Activated naive CD8-positive, alpha-beta T cell treated with anti-CD3 and anti-CD28 coated beads, Interleukin-2, amount 10 ng/mL, durations not matched to agents 7 days and 5 days (primary cell): ENCODE measurements around the gene DENND2A. TPM values are rescaled to one million over a fixed set of nuclear protein-coding genes. Genes with fewer than 3 reads are reported as not detected.
"Not testable (repeated sequence)": the region's sequence is repeated elsewhere in the genome, so short reads cannot be mapped to it uniquely, and the experiment has no call there.

Source experiments
- ATAC-seq: fragments of 150-1000 bp; cut with Tn5 transposase; one replicate; pipeline ENCODE4 v1.10.0; 2021; ENCODE audit warnings: low read depth, moderate library complexity
- POLR2A ChIA-PET: fragments of 350-600 bp; sonication (Branson Sonifier 250); formaldehyde crosslinking; loops from one replicate; lab custom pipeline; 2021; ENCODE audit warnings: antibody characterized with exemption; lab: Charles Lee
- DNase-seq: peaks from one replicate; pipeline ENCODE4 v3.0.0; 2021
- H3K27ac Mint-ChIP-seq: one replicate; pipeline ENCODE4 v1.8.0; 2022; ENCODE audit warnings: mild to moderate bottlenecking, mixed read lengths
- H3K27me3 Mint-ChIP-seq: one replicate; pipeline ENCODE4 v1.8.0; 2022; ENCODE audit warnings: mild to moderate bottlenecking, moderate library complexity, mixed read lengths
- H3K36me3 Mint-ChIP-seq: one replicate; pipeline ENCODE4 v1.8.0; 2021; ENCODE audit warnings: mild to moderate bottlenecking, mixed read lengths
- H3K4me1 Mint-ChIP-seq: one replicate; pipeline ENCODE4 v1.8.0; 2021; ENCODE audit warnings: mixed read lengths
- H3K4me3 Mint-ChIP-seq: one replicate; pipeline ENCODE4 v1.8.0; 2022; ENCODE audit warnings: mild to moderate bottlenecking, moderate library complexity, mixed read lengths
- H3K9me3 Mint-ChIP-seq: one replicate; pipeline ENCODE4 v1.8.0; 2021; ENCODE audit warnings: mixed read lengths
- total RNA-seq, 2 experiments: library from RNA; stranded (reverse); gene quantifications; one replicate each; pipeline ENCODE4 v1.2.3, GENCODE V29; 2021

DENND2A gene
- total RNA-seq, 2 experiments from 2014 or later = not detected

DNA sequence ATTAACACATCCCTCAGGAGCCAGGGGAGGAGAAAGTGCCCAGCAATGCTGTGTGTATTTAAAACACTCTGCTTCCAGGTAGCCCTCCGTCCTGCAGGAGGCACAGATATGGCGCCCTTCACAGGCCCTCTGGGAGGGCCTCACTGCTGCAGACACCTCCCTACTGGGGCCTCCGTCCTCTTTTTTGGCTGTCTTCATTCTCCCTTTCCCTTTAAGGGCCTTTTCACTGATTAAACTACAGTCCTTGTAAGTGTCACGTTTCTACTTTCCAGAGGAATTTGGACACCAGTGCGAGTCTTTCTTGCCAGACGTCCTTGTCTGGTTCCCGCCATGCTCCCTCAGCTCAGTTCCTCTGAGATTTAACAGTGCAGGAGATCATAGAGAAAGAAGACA lies 121.6 kb downstream of the DENND2A start:
- no peak for ATAC-seq
- H3K27me3 Mint-ChIP-seq = peaks cover 5% of the 10 kb centered on the region
- H3K36me3 Mint-ChIP-seq = no peaks in the 10 kb centered on the region
- H3K4me3 Mint-ChIP-seq = no peak overlapping the region
- H3K9me3 Mint-ChIP-seq = no peaks in the 10 kb centered on the region
- no peak overlapping the region for H3K27ac Mint-ChIP-seq
- POLR2A ChIA-PET = no interaction called here
- H3K4me1 Mint-ChIP-seq = peaks cover 6% of the 10 kb centered on the region
- DNase-seq = no peak

DNA sequence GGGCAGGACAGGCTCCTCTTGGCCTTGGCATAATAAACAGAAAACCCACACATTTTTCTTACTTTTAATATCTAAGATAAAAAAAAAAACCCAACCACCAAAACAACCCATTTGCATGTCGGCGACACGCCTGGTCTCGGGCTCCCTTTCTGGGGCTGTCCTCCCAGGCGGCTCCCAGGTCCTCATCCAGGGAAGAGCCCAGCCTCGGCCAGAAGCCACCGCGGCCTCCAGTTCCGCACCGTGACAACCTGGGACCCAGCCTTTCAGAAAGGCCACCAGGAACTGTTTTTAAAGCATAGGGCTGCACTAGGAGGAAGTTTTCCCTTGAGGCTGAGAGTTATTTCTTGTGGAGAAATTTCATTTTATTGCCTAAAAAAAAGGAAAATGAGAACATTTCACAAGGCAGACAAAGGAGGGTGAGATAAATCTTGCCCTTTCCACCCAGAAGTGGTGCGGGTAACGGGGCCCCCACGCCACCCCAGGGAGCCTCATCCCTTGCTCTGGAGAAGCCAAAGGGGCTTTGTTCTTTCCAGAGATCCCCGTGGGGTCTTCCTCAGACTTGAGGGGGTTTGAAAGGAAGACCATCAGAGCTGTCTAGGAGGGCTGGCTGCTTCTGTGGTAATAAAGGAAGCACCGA lies 122.1 kb downstream of the DENND2A start:
- no peak for ATAC-seq
- POLR2A ChIA-PET = no interaction called here
- Mint-ChIP-seq H3K4me3 (no peak overlapping the region), H3K4me1 (peaks cover 3% of the 10 kb centered on the region), H3K27ac (no peak overlapping the region), H3K27me3 (peaks cover 5% of the 10 kb centered on the region), H3K36me3 (no peaks in the 10 kb centered on the region), H3K9me3 (no peaks in the 10 kb centered on the region)
- no peak for DNase-seq

GRCh38 chr7:140517546-140518369 lies 122.9 kb downstream of the DENND2A start:
- ATAC-seq (peak; percentile 72), DNase-seq (peak; percentile 73)
- Mint-ChIP-seq H3K4me3 (no peak overlapping the region), H3K4me1 (peaks cover 3% of the 10 kb centered on the region), H3K27me3 (peaks cover 7% of the 10 kb centered on the region), H3K27ac (peak overlapping the region; percentile 45), H3K36me3 (no peaks in the 10 kb centered on the region), H3K9me3 (no peaks in the 10 kb centered on the region)
- POLR2A ChIA-PET = interaction anchor here (0.5 kb wide), 1 partner anchor 41 kb away, joined by 5 read pairs; no protein-coding TSS in a partner anchor

GRCh38 chr7:140512317-140513000 lies 128.2 kb downstream of the DENND2A start:
- H3K4me1 Mint-ChIP-seq = peaks cover 3% of the 10 kb centered on the region
- POLR2A ChIA-PET = no interaction called here
- peaks cover 1% of the 10 kb centered on the region for H3K27me3 Mint-ChIP-seq
- H3K36me3 Mint-ChIP-seq = no peaks in the 10 kb centered on the region
- DNase-seq = no peak
- no peaks in the 10 kb centered on the region for H3K9me3 Mint-ChIP-seq
- no peak overlapping the region for H3K27ac Mint-ChIP-seq
- ATAC-seq = no peak
- no peak overlapping the region for H3K4me3 Mint-ChIP-seq

DNA sequence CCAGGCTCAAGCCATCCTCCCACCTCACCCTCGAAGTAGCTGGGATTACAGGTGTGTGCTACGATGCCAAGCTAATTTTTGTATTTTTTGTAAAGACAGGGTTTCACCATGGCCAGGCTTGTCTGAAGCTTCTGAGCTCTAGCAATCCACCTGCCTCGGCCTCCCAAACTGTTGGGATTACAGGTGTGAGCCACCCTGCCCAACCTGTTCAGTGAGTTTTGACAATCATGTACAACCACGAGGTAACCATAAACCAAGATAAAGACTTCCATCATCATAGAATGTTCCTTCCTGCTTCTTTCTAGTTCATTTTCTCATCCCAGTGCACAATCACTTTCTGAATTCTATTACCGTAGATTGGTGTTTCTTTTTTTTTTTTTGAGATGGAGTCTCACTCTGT lies 130.8 kb downstream of the DENND2A start:
- DNase-seq (no peak), ATAC-seq (no peak)
- Mint-ChIP-seq H3K9me3 (no peaks in the 10 kb centered on the region), H3K4me1 (peaks cover 3% of the 10 kb centered on the region), H3K27ac (no peak overlapping the region), H3K27me3 (peaks cover 1% of the 10 kb centered on the region), H3K36me3 (no peaks in the 10 kb centered on the region), H3K4me3 (no peak overlapping the region)
- POLR2A ChIA-PET = no interaction called here

DNA sequence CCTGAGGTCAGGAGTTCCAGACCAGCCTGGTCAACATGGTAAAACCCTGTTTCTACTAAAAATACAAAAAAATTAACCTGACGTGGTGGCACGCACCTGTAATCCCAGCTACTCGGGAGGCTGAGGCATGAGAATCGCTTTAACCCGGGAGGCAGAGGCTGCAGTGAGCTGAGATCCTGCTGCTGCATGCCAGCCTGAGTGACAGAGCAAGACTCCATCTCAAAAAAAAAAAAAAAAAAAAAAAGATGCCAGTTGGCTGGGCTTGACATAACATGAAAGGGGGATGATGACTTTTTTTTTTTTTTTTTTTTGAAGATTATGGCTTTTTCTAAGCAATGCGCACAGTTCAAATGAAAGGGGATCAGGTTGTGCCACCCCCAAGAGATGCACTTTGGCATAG lies 133.1 kb downstream of the DENND2A start:
- H3K27me3 Mint-ChIP-seq, H3K4me3 Mint-ChIP-seq, H3K27ac Mint-ChIP-seq, H3K9me3 Mint-ChIP-seq, ATAC-seq, H3K36me3 Mint-ChIP-seq, DNase-seq, H3K4me1 Mint-ChIP-seq, POLR2A ChIA-PET: not testable (repeated sequence)

- POLR2A ChIA-PET = interaction anchor here (0.6 kb wide), 1 partner anchor 75 kb away, joined by 4 read pairs; no protein-coding TSS in a partner anchor
- Mint-ChIP-seq H3K36me3 (no peaks in the 10 kb centered on the region), H3K27me3 (no peaks in the 10 kb centered on the region), H3K4me3 (no peak overlapping the region), H3K27ac (no peak overlapping the region), H3K9me3 (no peaks in the 10 kb centered on the region), H3K4me1 (peaks cover 3% of the 10 kb centered on the region)
- DNase-seq (no peak), ATAC-seq (no peak)
Measured at GRCh38 chr7:140506788-140507464, 133.7 kb downstream of the DENND2A start.

- no peak overlapping the region for H3K27ac Mint-ChIP-seq
- H3K36me3 Mint-ChIP-seq = no peaks in the 10 kb centered on the region
- H3K4me3 Mint-ChIP-seq = no peak overlapping the region
- H3K4me1 Mint-ChIP-seq = no peaks in the 10 kb centered on the region
- ATAC-seq (no peak), DNase-seq (no peak)
- H3K9me3 Mint-ChIP-seq = no peaks in the 10 kb centered on the region
- no peaks in the 10 kb centered on the region for H3K27me3 Mint-ChIP-seq
- POLR2A ChIA-PET = no interaction called here
Measured at GRCh38 chr7:140501966-140502365, 138.6 kb downstream of the DENND2A start.

- H3K27me3 Mint-ChIP-seq, DNase-seq, H3K27ac Mint-ChIP-seq, POLR2A ChIA-PET, H3K4me3 Mint-ChIP-seq, ATAC-seq, H3K9me3 Mint-ChIP-seq, H3K4me1 Mint-ChIP-seq, H3K36me3 Mint-ChIP-seq: not testable (repeated sequence)
Measured at GRCh38 chr7:140497807-140498206, 142.8 kb downstream of the DENND2A start.

- Mint-ChIP-seq H3K36me3 (no peaks in the 10 kb centered on the region), H3K4me1 (no peaks in the 10 kb centered on the region), H3K27ac (no peak overlapping the region), H3K9me3 (no peaks in the 10 kb centered on the region), H3K27me3 (peaks cover 2% of the 10 kb centered on the region), H3K4me3 (no peak overlapping the region)
- DNase-seq (no peak), ATAC-seq (no peak)
- POLR2A ChIA-PET = no interaction called here
Measured at GRCh38 chr7:140497241-140497769, 143.3 kb downstream of the DENND2A start.

- Mint-ChIP-seq H3K9me3 (no peaks in the 10 kb centered on the region), H3K36me3 (no peaks in the 10 kb centered on the region), H3K27ac (no peak overlapping the region), H3K27me3 (peaks cover 2% of the 10 kb centered on the region), H3K4me3 (no peak overlapping the region), H3K4me1 (no peaks in the 10 kb centered on the region)
- DNase-seq = no peak
- ATAC-seq = no peak
- POLR2A ChIA-PET = no interaction called here
Measured at GRCh38 chr7:140495514-140496097, 145.0 kb downstream of the DENND2A start.

DNA sequence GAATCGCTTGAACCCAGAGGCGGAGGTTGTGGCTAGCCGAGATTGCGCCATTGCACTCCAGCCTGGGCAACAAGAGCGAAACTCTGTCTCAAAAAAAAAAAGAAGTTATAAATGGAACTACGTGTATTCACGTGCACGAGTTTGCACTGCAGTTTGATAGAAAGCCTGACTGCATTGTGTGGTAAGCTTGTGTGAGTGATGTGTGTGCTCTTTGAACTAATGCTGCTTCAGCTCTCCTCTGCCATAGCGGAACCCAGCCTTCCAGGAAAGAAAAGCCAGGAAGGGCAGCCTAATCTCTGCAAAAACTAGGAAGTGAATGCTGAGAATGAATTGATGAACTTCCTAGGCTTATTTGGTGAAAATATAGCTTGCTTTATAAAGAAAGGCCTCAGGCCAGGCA lies 145.7 kb downstream of the DENND2A start:
- no peak overlapping the region for H3K27ac Mint-ChIP-seq
- POLR2A ChIA-PET = no interaction called here
- no peak for ATAC-seq

GRCh38 chr7:140489026-140489359 lies 151.6 kb downstream of the DENND2A start:
- H3K36me3 Mint-ChIP-seq = no peaks in the 10 kb centered on the region
- H3K27me3 Mint-ChIP-seq = peaks cover 17% of the 10 kb centered on the region
- no peak overlapping the region for H3K4me3 Mint-ChIP-seq
- DNase-seq = no peak
- H3K9me3 Mint-ChIP-seq = no peaks in the 10 kb centered on the region
- no peak overlapping the region for H3K27ac Mint-ChIP-seq
- peaks cover 2% of the 10 kb centered on the region for H3K4me1 Mint-ChIP-seq
- POLR2A ChIA-PET = no interaction called here
- ATAC-seq = no peak

More for the DNA sequence above, 145.7 kb downstream of the DENND2A start:
- no peak overlapping the region for H3K4me3 Mint-ChIP-seq
- no peaks in the 10 kb centered on the region for H3K4me1 Mint-ChIP-seq
- no peaks in the 10 kb centered on the region for H3K9me3 Mint-ChIP-seq
- no peaks in the 10 kb centered on the region for H3K36me3 Mint-ChIP-seq
- peaks cover 2% of the 10 kb centered on the region for H3K27me3 Mint-ChIP-seq
- DNase-seq = no peak
